Activated CD4-positive, alpha-beta T cell treated with anti-CD3 and anti-CD28 coated beads, Interleukin-2, amount 50 U/mL, for 16 hours (primary cell): ENCODE measurements around the gene KRTAP4-3.
"Not testable (repeated sequence)": the region's sequence is repeated elsewhere in the genome, so short reads cannot be mapped to it uniquely, and the experiment has no call there.

ENCODE experiments used
- DNase-seq: peaks from one replicate; pipeline ENCODE4 v3.0.0-alpha.2; 2020

The KRTAP4-3 gene

GRCh38 chr17:41168121-41168520 lies at the start of gene KRTAP4-3:
Gene KRTAP4-3 (minus strand): TSS chr17:41168221. CDS start chr17:41168172, 49 bp downstream.
- no peak for DNase-seq

GRCh38 chr17:41215681-41216080 lies 47.7 kb upstream of the KRTAP4-3 start:
- DNase-seq, result no peak

GRCh38 chr17:41212524-41213169 lies 44.6 kb upstream of the KRTAP4-3 start:
- no peak for DNase-seq

GRCh38 chr17:41211845-41212466 lies 43.9 kb upstream of the KRTAP4-3 start:
- peak; percentile 1 for DNase-seq

- no peak for DNase-seq
These were observed 31.5 kb upstream of the KRTAP4-3 start for GRCh38 chr17:41199421-41200078.

- no peak for DNase-seq
These were observed 28.0 kb upstream of the KRTAP4-3 start for GRCh38 chr17:41196068-41196467.

- DNase-seq, result no peak
These were observed 22.3 kb upstream of the KRTAP4-3 start for GRCh38 chr17:41190328-41190727.

GRCh38 chr17:41189837-41190318 lies 21.9 kb upstream of the KRTAP4-3 start, which contains the start of gene KRTAP9-1:
Gene KRTAP9-1 (plus strand): TSS chr17:41189887. CDS start chr17:41189887, 0 bp downstream.
- not testable (repeated sequence) for DNase-seq

GRCh38 chr17:41186872-41187271 lies 18.9 kb upstream of the KRTAP4-3 start:
- no peak for DNase-seq

GRCh38 chr17:41185001-41185400 lies 17.0 kb upstream of the KRTAP4-3 start:
- DNase-seq, result no peak

GRCh38 chr17:41184480-41184961 lies 16.5 kb upstream of the KRTAP4-3 start, which contains the start of gene KRTAP4-1:
Gene KRTAP4-1 (minus strand): TSS chr17:41184911. CDS start chr17:41184854, 57 bp downstream.
- DNase-seq, result no peak

- DNase-seq, result no peak
These were observed 11.0 kb upstream of the KRTAP4-3 start for GRCh38 chr17:41178843-41179616.

- DNase-seq, result no peak
These were observed 10.3 kb upstream of the KRTAP4-3 start for GRCh38 chr17:41178341-41178740.

GRCh38 chr17:41177727-41178271 lies 9.8 kb upstream of the KRTAP4-3 start, which contains the start of gene KRTAP4-2:
Gene KRTAP4-2 (minus strand): TSS chr17:41178221. CDS start chr17:41178164, 57 bp downstream.
- DNase-seq, result no peak

GRCh38 chr17:41176744-41177387 lies 8.8 kb upstream of the KRTAP4-3 start:
- no peak for DNase-seq

- DNase-seq, result no peak
These were observed 3.9 kb upstream of the KRTAP4-3 start for GRCh38 chr17:41171886-41172285.

- no peak for DNase-seq
These were observed 460 bp downstream of the KRTAP4-3 start for GRCh38 chr17:41167561-41167960.

- no peak for DNase-seq
These were observed 4.2 kb downstream of the KRTAP4-3 start for GRCh38 chr17:41163828-41164227.

- no peak for DNase-seq
These were observed 7.4 kb downstream of the KRTAP4-3 start, which contains the start of gene KRTAP4-4 for GRCh38 chr17:41160648-41161047. Gene KRTAP4-4 (minus strand): TSS chr17:41160748. CDS start chr17:41160691, 57 bp downstream.

- not testable (repeated sequence) for DNase-seq
These were observed 7.8 kb downstream of the KRTAP4-3 start for GRCh38 chr17:41160190-41160589.

- DNase-seq, result no peak
These were observed 14.2 kb downstream of the KRTAP4-3 start for GRCh38 chr17:41153856-41154255.

- no peak for DNase-seq
These were observed 16.5 kb downstream of the KRTAP4-3 start for GRCh38 chr17:41151525-41151924.
